ENCODE measurements around the gene UTP4.

DNA sequence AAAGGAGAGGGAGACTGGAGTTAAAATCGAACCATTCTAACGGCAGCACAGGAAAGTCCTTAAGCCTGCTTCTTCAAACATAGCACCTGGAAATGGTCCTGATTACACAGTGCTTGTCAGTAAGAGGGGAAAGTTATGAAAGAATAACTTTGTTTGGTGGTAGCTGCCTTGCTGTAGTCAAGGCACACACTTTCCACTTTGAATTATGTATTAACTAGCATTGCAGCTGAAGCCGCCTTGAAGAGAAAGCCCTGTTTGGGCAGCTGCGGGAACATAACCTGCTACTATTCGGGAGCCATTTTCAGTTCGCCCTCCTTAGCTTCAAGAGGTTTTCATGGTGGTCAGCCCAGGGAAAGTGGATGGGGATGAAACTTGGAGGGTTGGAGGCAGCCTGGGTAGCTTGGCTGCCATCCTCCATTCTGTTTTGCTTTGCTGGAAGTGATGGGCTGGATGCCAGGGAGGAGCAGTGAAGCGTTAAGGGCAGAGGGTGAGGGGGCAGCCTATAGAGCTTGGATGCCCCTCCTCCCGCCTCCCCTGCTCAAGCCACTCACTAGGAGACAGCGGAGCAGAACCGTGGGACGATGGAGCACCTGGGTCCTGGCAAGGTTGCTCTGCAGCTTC, 32.3 kb upstream of the UTP4 start:
- TF ChIP-seq, protein P1, sequence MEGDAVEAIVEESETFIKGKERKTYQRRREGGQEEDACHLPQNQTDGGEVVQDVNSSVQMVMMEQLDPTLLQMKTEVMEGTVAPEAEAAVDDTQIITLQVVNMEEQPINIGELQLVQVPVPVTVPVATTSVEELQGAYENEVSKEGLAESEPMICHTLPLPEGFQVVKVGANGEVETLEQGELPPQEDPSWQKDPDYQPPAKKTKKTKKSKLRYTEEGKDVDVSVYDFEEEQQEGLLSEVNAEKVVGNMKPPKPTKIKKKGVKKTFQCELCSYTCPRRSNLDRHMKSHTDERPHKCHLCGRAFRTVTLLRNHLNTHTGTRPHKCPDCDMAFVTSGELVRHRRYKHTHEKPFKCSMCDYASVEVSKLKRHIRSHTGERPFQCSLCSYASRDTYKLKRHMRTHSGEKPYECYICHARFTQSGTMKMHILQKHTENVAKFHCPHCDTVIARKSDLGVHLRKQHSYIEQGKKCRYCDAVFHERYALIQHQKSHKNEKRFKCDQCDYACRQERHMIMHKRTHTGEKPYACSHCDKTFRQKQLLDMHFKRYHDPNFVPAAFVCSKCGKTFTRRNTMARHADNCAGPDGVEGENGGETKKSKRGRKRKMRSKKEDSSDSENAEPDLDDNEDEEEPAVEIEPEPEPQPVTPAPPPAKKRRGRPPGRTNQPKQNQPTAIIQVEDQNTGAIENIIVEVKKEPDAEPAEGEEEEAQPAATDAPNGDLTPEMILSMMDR (IDR thresholded peaks at IDR 0.05), result no peak
- TF ChIP-seq POLR2A (IDR thresholded peaks at IDR 0.05), result no peak
- TF ChIP-seq POLR2AphosphoS5 (IDR thresholded peaks at IDR 0.05), result no peak

All from breast epithelium (tissue), 3 donors.